ENCODE results near the gene ABCA3.

DNA sequence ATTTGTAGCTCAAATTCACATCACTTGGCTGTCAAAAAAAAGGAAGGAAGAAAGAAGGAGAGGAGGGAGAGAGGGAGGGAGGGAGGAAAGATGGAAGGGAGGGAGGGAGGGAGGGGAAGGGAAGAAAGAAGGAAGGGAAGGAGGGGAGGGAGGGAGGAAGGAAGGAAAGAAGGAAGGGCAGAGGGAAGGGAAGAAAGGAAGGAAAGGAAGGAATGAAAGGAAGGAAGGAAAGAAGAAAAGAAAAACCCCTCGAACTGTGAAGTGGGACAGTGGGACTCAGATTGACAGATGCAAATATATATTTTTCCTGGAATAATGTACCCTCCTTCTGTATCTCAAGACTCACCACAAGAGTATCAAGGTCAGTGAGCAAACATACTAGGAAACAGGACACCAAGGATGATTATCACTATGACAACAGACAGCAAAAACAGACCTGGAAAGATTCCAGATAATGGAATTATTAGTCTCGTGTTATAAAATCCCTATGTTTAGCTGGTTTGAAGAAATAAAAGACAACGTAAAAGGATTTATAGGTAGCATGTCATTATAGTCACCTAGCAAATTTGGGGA lies 24.2 kb upstream of the ABCA3 start:
- TF ChIP-seq, protein P1, sequence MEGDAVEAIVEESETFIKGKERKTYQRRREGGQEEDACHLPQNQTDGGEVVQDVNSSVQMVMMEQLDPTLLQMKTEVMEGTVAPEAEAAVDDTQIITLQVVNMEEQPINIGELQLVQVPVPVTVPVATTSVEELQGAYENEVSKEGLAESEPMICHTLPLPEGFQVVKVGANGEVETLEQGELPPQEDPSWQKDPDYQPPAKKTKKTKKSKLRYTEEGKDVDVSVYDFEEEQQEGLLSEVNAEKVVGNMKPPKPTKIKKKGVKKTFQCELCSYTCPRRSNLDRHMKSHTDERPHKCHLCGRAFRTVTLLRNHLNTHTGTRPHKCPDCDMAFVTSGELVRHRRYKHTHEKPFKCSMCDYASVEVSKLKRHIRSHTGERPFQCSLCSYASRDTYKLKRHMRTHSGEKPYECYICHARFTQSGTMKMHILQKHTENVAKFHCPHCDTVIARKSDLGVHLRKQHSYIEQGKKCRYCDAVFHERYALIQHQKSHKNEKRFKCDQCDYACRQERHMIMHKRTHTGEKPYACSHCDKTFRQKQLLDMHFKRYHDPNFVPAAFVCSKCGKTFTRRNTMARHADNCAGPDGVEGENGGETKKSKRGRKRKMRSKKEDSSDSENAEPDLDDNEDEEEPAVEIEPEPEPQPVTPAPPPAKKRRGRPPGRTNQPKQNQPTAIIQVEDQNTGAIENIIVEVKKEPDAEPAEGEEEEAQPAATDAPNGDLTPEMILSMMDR (IDR thresholded peaks at IDR 0.05; ENCODE audit: low read depth, low read length): no peak
- no peak for TF ChIP-seq EZH2phosphoT487 (IDR thresholded peaks at IDR 0.05; ENCODE audit: low read depth)
